NK-92 (cell line): ENCODE data around the gene FTCD.
"Not testable (repeated sequence)": the region's sequence is repeated elsewhere in the genome, so short reads cannot be mapped to it uniquely, and the experiment has no call there.

Experiments used
- DNase-seq: peaks from one replicate; lab custom pipeline; 2025; ENCODE audit not compliant: unreplicated experiment; lab: John Stamatoyannopoulos, UW

The FTCD gene

DNA sequence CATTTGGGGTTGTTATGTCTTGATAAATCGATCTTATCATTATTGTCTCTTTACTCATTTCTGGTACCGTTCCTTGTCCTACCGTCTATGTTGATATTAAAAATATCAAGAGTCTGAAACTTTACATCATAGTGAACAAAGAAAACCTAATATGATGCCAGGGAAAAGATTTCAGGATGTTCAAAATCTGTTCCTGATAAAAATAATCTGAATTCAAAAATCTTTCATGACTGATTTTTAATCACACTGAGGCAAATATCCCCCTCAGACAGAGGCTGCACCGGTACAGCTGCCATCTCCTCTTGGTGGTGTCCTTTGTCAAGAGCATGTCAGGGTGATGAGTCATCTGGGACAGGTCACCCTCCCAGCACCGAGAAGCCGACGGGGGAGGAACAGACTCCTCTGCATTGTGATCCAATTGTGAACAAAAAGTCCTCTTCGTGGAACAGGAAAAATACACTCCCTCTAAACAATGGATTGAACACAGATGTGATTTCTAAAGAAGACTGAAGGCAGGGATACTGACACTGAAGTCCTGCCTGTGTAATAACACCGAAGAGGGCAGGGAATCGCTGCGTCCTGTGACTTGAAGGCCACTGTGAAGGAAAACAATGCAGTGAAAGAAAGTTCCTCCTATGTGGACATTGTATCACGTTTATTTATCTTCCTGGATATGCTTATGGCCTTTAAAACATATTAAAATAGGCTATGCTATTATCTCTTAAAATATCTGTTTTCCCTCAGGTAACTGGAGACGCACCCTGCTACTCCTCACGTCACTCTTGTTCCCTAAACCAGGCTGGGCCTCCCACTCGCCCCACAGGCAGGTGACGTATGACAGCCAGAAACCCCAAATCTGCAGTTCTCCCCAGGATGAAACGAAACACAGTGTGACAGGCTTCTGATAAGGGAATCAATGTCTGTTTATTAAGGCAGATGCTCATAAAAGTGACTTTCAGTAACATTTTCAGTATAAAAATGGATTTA is 33.1 kb upstream of the FTCD start:
- no peak for DNase-seq

- DNase-seq: no peak
Observed at GRCh38 chr21:46187814-46188213, 32.4 kb upstream of the FTCD start.

DNA sequence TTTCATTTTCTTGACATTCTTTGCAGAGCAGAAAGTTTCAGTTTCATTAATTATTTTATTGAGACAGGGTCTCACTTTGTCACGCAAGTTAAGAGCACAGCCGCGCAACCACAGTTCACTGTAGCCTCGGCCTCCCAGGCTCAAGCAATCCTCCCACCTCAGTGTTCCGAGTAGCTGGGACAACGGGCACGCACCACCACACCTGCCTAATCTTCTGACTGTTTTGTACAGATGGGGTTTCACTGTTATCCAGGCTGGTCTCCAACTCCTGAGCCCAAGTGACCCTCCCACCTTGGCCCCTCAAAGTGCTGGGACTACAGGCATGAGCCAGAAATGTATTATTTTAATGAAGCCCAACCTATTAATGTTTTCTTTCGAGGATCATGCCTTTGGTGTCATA is 31.9 kb upstream of the FTCD start:
- DNase-seq: no peak

- no peak for DNase-seq
Observed at GRCh38 chr21:46185716-46186115, 30.3 kb upstream of the FTCD start.

DNA sequence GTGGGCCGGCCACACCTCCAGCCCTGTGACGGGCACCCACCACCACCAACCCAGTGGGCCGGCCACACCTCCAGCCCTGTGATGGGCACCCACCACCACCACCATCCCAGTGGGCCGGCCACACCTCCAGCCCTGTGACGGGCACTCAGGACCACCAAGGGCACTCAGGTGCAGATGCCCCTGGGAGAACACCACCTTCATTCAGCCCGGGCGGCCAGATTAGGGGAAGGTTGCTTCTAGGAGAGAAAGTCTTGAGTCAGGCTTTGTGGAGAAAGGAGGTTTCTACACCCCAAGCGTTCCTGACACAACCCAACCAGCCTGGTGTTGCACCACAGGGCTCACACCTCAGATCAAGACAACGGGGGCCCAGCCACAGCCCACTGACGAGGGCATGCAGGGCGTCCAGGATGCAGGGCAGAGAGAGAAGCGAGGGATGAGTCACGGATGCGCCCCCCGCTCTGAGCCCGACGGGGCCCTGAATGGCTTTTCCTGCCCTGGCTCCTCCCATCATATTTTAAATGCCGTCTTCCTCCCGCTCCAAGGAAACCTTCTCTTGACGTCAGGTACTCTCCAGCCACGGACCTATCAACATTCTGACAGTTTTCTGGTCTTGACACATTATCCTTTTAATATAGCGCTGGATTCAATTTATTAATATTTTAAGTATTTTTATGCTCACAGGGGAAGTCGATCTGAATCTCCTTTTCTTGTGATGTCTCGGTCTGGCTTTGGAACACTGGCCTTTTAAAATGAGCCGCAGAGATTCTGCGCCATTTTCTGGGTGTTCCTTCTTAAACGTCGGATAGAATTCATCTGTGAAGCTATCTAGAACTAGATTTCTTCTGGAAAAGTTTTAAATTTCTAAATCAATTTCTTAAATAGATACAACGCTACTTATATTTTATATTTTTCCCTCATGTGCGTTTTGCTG is 29.5 kb upstream of the FTCD start:
- peak; percentile 10 for DNase-seq

GRCh38 chr21:46183910-46184624 is 28.7 kb upstream of the FTCD start, which contains the start of gene SPATC1L:
Gene SPATC1L (minus strand): TSS chr21:46184459. CDS start chr21:46182816, 1,643 bp downstream.
- DNase-seq: no peak

DNA sequence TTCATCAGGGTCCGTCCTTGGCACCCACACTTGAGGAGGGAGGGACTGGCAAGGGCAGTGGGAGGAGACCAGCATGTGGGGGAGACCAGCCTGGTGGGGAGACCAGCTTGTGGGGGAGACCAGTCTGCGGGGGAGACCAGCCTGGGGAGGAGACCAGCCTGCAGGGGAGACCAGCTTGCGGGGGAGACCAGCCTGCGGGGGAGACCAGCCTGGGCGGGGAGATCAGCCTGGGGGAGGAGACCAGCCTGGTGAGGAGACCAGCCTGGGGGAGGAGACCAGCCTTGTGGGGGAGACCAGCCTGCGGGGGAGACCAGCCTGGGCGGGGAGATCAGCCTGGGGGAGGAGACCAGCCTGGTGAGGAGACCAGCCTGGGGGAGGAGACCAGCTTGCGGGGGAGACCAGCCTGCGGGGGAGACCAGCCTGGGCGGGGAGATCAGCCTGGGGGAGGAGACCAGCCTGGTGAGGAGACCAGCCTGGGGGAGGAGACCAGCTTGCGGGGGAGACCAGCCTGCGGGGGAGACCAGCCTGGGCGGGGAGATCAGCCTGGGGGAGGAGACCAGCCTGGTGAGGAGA is 28.0 kb upstream of the FTCD start:
- not testable (repeated sequence) for DNase-seq

GRCh38 chr21:46182548-46183336 is 27.4 kb upstream of the FTCD start:
- no peak for DNase-seq

DNA sequence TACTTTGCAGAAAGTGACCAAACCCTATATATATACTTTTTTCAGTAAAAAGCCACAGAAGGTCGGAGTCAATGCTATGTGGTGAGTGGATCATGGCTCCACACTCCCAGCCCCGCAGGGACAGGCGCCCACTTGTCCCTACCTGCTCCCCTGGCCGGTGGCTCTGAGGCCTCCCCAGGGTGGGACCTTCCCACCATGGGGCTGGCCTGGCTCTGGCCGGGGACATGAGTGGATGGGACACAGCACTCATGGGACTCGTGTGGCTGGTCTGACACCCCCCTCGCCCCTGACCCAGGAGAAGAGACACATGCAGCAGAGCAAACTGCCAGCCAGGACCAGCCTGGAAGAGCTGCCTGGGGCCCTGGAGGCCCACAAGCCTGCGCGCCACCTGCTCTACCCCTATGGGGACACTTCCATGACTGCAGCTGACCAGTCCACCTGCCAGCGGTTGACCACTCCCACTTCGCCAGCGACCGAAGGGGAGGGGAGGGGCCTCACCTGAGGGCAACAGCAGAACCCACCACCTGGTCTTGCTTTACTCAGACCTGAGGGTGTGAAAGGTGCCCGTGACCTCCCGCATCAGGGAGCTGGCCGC is 26.7 kb upstream of the FTCD start:
- no peak for DNase-seq

GRCh38 chr21:46181436-46181835 is 26.1 kb upstream of the FTCD start:
- no peak for DNase-seq

GRCh38 chr21:46180778-46181391 is 25.5 kb upstream of the FTCD start:
- DNase-seq: no peak

- no peak for DNase-seq
Observed at GRCh38 chr21:46180079-46180722, 24.8 kb upstream of the FTCD start.

- no peak for DNase-seq
Observed at GRCh38 chr21:46179708-46180078, 24.3 kb upstream of the FTCD start.

DNA sequence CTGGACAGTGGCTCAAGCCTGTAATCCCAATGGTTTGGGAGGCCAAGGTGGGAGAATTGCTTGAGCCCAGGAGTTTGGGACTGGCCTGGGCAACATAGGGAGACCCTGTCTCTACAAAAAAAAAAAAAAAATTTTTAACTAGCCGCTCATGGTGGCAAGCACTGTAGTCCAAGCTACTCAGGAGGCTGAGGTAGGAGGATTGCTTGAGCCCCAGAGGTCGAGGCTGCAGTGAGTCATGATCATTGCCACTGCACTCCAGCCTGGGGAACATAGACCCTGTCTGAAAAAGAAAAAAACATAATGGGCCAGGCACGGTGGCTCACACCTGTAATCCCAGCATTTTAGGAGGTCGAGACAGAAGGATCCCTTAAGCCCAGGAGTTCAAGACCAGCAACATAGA is 23.6 kb upstream of the FTCD start:
- no peak for DNase-seq

DNA sequence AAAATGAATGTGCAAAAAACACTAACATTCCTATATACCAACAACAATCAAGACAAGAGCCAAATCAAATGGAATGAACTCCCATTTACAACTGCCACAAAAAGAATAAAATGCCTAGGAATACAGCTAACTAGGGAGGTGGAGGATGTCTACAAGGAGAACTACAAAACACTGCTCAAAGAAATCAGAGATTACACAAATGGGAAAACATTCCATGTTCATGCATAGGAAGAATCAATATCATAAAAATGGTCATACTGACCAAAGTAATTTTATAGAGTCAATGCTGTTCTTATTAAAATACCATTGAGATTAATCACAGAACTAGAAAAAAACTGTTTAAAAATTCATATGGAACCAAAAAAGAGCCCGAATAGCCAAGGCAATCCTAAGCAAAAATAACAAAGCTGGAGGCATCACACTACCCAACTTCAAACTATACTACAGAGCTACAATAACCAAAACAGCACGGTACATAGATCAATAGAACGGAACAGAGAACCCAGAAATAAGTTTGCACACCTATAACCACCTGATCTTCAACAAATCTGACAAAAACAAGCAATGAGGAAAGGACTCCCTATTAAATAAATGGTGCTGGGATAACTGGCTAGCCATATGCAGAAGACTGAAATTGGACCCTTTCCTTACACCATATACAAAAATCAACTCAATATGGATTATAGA is 21.2 kb upstream of the FTCD start:
- not testable (repeated sequence) for DNase-seq

GRCh38 chr21:46173573-46173972 is 18.2 kb upstream of the FTCD start:
- no peak for DNase-seq

DNA sequence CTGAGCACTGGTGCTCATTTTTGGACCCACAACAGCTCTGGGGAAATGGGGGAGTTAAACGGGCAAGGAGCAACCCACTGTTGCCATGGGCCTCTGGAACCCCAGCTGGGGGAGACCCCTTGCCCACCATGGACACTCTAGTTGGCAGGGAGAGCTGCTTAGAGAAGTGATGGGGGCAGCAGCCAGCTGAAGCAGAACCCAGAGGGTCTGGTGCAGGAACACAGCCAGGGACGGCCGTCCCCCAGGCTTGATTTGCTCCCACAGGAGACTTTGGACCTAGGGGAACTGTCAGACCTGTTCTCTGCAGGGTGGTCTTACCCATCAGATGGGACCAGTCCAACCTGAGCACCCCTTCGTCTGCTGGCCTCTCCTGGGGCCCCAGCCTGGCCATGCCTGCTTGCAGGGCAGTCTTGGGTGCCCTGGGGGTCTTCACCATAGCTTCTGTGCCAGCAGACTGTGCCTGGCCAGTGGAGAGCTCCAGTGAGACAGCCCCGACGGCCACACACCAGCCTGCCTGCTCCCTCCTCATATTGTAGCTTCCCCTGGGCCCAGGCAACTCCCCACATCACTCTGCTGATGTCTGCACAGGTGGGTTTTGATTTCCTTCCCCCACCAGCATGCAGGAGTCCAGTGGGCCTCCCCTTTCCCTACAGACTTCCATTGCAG is 17.6 kb upstream of the FTCD start:
- DNase-seq: no peak
